Activated CD8-positive, alpha-beta memory T cell treated with anti-CD3 and anti-CD28 coated beads for 24 hours (primary cell): ENCODE data around the gene ITGAL.
"Not testable (repeated sequence)": the region's sequence is repeated elsewhere in the genome, so short reads cannot be mapped to it uniquely, and the experiment has no call there.

Source experiments
- DNase-seq: peaks from one replicate; pipeline ENCODE4 v3.0.0-alpha.2; 2020

The ITGAL gene

GRCh38 chr16:30493941-30494488, 21.5 kb downstream of the ITGAL start:
- DNase-seq = no peak

GRCh38 chr16:30494709-30495108, 22.2 kb downstream of the ITGAL start:
- no peak for DNase-seq

GRCh38 chr16:30499284-30499683, 26.7 kb downstream of the ITGAL start:
- no peak for DNase-seq

- DNase-seq = no peak
Observed at GRCh38 chr16:30503403-30504296, 31.1 kb downstream of the ITGAL start.

GRCh38 chr16:30509081-30509765, 36.7 kb downstream of the ITGAL start:
- DNase-seq = no peak

GRCh38 chr16:30510376-30510938, 37.9 kb downstream of the ITGAL start:
- DNase-seq = no peak

GRCh38 chr16:30511509-30511908, 39.0 kb downstream of the ITGAL start:
- no peak for DNase-seq

GRCh38 chr16:30515275-30515674, 42.7 kb downstream of the ITGAL start:
- no peak for DNase-seq

GRCh38 chr16:30518552-30518951, 46.0 kb downstream of the ITGAL start:
- DNase-seq = no peak

- DNase-seq = no peak
Observed at GRCh38 chr16:30519120-30520049, 46.8 kb downstream of the ITGAL start.

- DNase-seq = no peak
Observed at GRCh38 chr16:30521476-30521872, 48.9 kb downstream of the ITGAL start.

- DNase-seq = no peak
Observed at GRCh38 chr16:30521873-30522641, 49.5 kb downstream of the ITGAL start.

- DNase-seq = not testable (repeated sequence)
Observed at GRCh38 chr16:30522702-30523463, 50.3 kb downstream of the ITGAL start.

- no peak for DNase-seq
Observed at GRCh38 chr16:30523768-30524574, 51.4 kb downstream of the ITGAL start.

GRCh38 chr16:30524575-30525568, 52.3 kb downstream of the ITGAL start:
- DNase-seq = no peak

- no peak for DNase-seq
Observed at GRCh38 chr16:30525844-30526136, 53.2 kb downstream of the ITGAL start.

- DNase-seq = peak; percentile 73
Observed at GRCh38 chr16:30526137-30526822, 53.7 kb downstream of the ITGAL start, which contains the start of gene ZNF768. ZNF768 (minus strand) TSS chr16:30526566; CDS start chr16:30526413, 153 bp downstream.
